ENCODE measurements around the gene ARMC2. TPM values are rescaled to one million over a fixed set of nuclear protein-coding genes. Genes with fewer than 3 reads are reported as not detected.

Gene ARMC2
- total and polyA plus RNA-seq, 2 donors (not counting 3 experiments of a cell fraction or from before 2014, with no cell fraction given), result 1.7 to 3.7 TPM

- Histone ChIP-seq H4K20me1 (replicated peaks; ENCODE audit: control insufficient read depth, extremely low read depth, insufficient read depth, low read length) (peaks cover 2% of the 10 kb centered on the region), H3K27me3 (ENCODE audit: control insufficient read depth in 2 of 2, insufficient read depth in 2 of 2, low read length in 2 of 2) (no peaks in the 10 kb centered on the region), H3K36me3 (ENCODE audit: control insufficient read depth in 2 of 2, extremely low read depth in 1 of 2, insufficient read depth in 2 of 2, low read length in 2 of 2) (peaks cover 0 to 4% of the 10 kb centered on the region in 2 experiments), H3K9me1 (replicated peaks; ENCODE audit: control insufficient read depth, extremely low read depth, insufficient read depth, low read length) (no peaks in the 10 kb centered on the region), H3K4me3 (replicated peaks in 1 of 3; ENCODE audit: insufficient read depth in 1 of 3, low read depth in 1 of 3, low read length in 3 of 3) (no peak overlapping the region), H3K27ac (ENCODE audit: insufficient read depth, low read depth, low read length) (no peak overlapping the region), H3K79me2 (ENCODE audit: control insufficient read depth, insufficient read depth, low read length) (no peaks in the 10 kb centered on the region), H2AFZ (ENCODE audit: low read depth, low read length) (no peak overlapping the region), H3K9me3 (replicated peaks; ENCODE audit: control insufficient read depth, insufficient read depth, low read length) (no peaks in the 10 kb centered on the region), H3K9ac (replicated peaks; ENCODE audit: extremely low read depth, insufficient read depth, low read length) (no peak overlapping the region), H3K4me1 (ENCODE audit: control insufficient read depth, extremely low read depth, insufficient read depth, low read length) (no peaks in the 10 kb centered on the region), H3K4me2 (ENCODE audit: insufficient read depth, low read length) (no peak overlapping the region)
- dilution Hi-C loops (cut with MboI; ENCODE audit: extremely low pct_ligation_motif_present, low sequenced_read_pairs), result no loop called here
- no peak for TF ChIP-seq FOS (IDR thresholded peaks at IDR 0.05; ENCODE audit: borderline replicate concordance, insufficient read depth, low read length)
- TF ChIP-seq, protein P1, sequence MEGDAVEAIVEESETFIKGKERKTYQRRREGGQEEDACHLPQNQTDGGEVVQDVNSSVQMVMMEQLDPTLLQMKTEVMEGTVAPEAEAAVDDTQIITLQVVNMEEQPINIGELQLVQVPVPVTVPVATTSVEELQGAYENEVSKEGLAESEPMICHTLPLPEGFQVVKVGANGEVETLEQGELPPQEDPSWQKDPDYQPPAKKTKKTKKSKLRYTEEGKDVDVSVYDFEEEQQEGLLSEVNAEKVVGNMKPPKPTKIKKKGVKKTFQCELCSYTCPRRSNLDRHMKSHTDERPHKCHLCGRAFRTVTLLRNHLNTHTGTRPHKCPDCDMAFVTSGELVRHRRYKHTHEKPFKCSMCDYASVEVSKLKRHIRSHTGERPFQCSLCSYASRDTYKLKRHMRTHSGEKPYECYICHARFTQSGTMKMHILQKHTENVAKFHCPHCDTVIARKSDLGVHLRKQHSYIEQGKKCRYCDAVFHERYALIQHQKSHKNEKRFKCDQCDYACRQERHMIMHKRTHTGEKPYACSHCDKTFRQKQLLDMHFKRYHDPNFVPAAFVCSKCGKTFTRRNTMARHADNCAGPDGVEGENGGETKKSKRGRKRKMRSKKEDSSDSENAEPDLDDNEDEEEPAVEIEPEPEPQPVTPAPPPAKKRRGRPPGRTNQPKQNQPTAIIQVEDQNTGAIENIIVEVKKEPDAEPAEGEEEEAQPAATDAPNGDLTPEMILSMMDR (IDR thresholded peaks at IDR 0.05; ENCODE audit: extremely low read depth in 1 of 2, insufficient read depth in 1 of 2, low read depth in 1 of 2, low read length in 2 of 2), result no peak
- TF ChIP-seq EZH2 (IDR thresholded peaks at IDR 0.05; ENCODE audit: borderline replicate concordance, low read depth, low read length, severe bottlenecking), result no peak
- no peak for TF ChIP-seq MYC (IDR thresholded peaks at IDR 0.05; ENCODE audit: low read depth, low read length)
- TF ChIP-seq POLR2A (IDR thresholded peaks at IDR 0.05; ENCODE audit: low read depth, low read length), result no peak
- TF ChIP-seq, protein P2, sequence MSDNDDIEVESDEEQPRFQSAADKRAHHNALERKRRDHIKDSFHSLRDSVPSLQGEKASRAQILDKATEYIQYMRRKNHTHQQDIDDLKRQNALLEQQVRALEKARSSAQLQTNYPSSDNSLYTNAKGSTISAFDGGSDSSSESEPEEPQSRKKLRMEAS (IDR thresholded peaks at IDR 0.05; ENCODE audit: insufficient read depth, insufficient read length), result no peak
- no peak for TF ChIP-seq JUN (IDR thresholded peaks at IDR 0.05; ENCODE audit: borderline replicate concordance, insufficient read depth, insufficient read length, low read depth)
- TF ChIP-seq GATA2 (IDR thresholded peaks at IDR 0.05; ENCODE audit: insufficient read depth, insufficient read length, low read depth, low read length), result no peak
- TF ChIP-seq POLR2AphosphoS5 (IDR thresholded peaks at IDR 0.05; ENCODE audit: insufficient read depth, low read depth, low read length), result no peak
- BruUV-seq (replicated peaks), result no TSS peak
- DNase-seq (ENCODE audit: low read depth, low spot score), result no peak
- ChIA-PET POLR2A (no interaction called here), CTCF (no interaction called here)
- no peak for FAIRE-seq
- intact Hi-C loops (cut with micrococcal nuclease), result no loop called here
These were observed 150.3 kb downstream of the ARMC2 start for GRCh38 chr6:108998485-108998884.
